ENCODE results near the gene USP35. TPM values are rescaled to one million over a fixed set of nuclear protein-coding genes. Genes with fewer than 3 reads are reported as not detected.
A peak's percentile ranks its signal among the peaks of the same experiment; 100 is the strongest.

USP35 gene
- polyA plus RNA-seq, 1 of the 3 experiments (the other 2 are of a cell fraction) = 8.4 TPM

DNA sequence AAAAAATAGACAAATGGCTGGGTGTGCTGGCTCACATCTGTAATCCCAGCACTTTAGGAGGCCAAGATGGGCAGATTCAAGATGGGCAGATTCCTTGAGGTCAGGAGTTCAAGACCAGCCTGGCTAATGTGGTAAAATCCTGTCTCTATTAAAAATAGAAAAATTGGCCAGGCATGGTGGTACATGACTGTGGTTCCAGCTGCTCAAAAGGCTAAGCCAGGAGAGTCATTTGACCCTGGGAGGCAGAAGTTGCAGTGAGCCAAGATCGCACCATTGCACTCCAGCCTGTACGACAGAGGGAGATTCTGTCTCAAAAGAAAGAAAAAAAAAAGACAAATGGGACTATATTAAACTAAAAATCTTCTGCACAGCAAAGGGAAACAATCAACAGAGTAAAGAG lies 55.4 kb downstream of the USP35 start:
- TF ChIP-seq EZH2phosphoT487 (IDR thresholded peaks at IDR 0.05; ENCODE audit: borderline replicate concordance, low read depth) = no peak
- TF ChIP-seq JUND (IDR thresholded peaks at IDR 0.05) = 0 out of 2 replicates have a peak, but pooled peaks have one; percentile 10
- H3K4me2 ChIP-seq = no peak overlapping the region; the same call in 1 of the 2 replicates

DNA sequence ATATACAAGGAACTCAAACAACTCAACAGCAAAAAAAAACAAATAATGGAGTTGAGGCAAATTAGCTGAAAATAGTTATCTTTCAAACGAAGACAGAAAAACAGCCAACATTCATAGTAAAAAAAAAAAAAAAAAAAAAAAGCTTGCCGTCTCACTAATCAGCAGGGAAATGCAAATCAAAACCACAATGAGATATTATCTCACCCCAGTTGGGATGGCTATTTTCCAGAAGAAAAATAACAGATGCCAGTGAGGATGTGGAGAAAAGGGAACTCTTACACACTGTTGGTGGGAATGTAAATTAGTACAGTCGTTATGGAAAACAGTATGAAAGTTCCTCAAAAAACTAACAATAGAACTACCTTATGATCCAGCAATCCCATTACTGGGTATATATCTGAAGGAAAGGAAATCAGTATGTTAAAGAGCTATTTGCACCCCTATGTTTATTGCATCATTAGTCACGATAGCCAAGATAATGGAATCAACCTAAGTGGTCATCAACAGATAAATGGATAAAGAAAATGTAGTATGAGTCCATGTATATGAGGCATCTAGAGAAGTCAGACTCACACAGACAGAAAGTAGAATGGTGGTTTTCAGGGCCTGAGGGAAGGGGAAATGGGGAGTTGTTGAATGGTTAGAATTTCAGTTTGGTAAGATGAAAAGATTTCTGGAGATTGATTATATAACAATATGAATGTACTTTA lies 56.0 kb downstream of the USP35 start:
- Histone ChIP-seq H3K79me2 (ENCODE audit: insufficient read depth) (no peaks in the 10 kb centered on the region), H3K9me3 (no peaks in the 10 kb centered on the region), H4K20me1 (ENCODE audit: insufficient read depth) (no peaks in the 10 kb centered on the region), H3K4me1 (ENCODE audit: control insufficient read depth in 1 of 2, insufficient read depth in 2 of 2, low read depth in 1 of 2, low read length in 1 of 2) (no peaks in the 10 kb centered on the region; a peak in 2 of 4 replicates), H2AFZ (ENCODE audit: low read depth) (no peak overlapping the region), H3K36me3 (replicated peaks in 1 of 2; ENCODE audit: control insufficient read depth in 1 of 2, insufficient read depth in 2 of 2, low read length in 1 of 2) (peaks cover 11 to 22% of the 10 kb centered on the region in 2 experiments), H3K27me3 (ENCODE audit: insufficient read depth) (no peaks in the 10 kb centered on the region), H3K9me2 (no peaks in the 10 kb centered on the region), H3F3A (replicated peaks; ENCODE audit: insufficient read depth) (peaks cover 14% of the 10 kb centered on the region), H3K4me3 (ENCODE audit: low read depth in 2 of 2, low read length in 1 of 2) (no peak overlapping the region), H3K27ac (ENCODE audit: low read depth in 2 of 2, low read length in 1 of 2) (peak overlapping the region; percentile 47 to 49; a peak in 3 of 4 replicates), H3K9ac (no peak overlapping the region), H3K4me2 (no peak overlapping the region; the same call in 1 of the 2 replicates)
- DNase-seq = peak; percentile 25
- CTCF ChIA-PET = interaction anchor here (1.3 to 1.9 kb wide), 3 partner anchors 20 to 320 kb away, joined by 3 to 4 read pairs (median 3); no protein-coding TSS in a partner anchor
- POLR2A ChIA-PET = no interaction called here
- WGBS (ENCODE audit: low lambda C conversion rate) = 15% methylated on average over 4 of the region's 4 CpGs
- TF ChIP-seq FOSL2 (IDR thresholded peaks at IDR 0.05; ENCODE audit: borderline replicate concordance, low read depth) = peak; percentile 6; the same call in 1 of the 2 replicates
- peak; percentile 80 for TF ChIP-seq GATA2 (CRISPR knock-in tag; IDR thresholded peaks at IDR 0.05)
- no peak for TF ChIP-seq ZBTB33 (IDR thresholded peaks at IDR 0.05; ENCODE audit: borderline replicate concordance, low read depth)
- no peak for TF ChIP-seq CTCF (IDR thresholded peaks at IDR 0.05)
- TF ChIP-seq GABPA (IDR thresholded peaks at IDR 0.05; ENCODE audit: low read depth) = no peak
- no peak for TF ChIP-seq MAX (IDR thresholded peaks at IDR 0.05; ENCODE audit: low read depth)
- TF ChIP-seq SIN3A (IDR thresholded peaks at IDR 0.05; ENCODE audit: borderline replicate concordance, low read depth, low read length) = no peak
- TF ChIP-seq RFX5 (IDR thresholded peaks at IDR 0.05; ENCODE audit: low read length) = no peak
- TF ChIP-seq RCOR1 (IDR thresholded peaks at IDR 0.05; ENCODE audit: low read length) = no peak
- no peak for TF ChIP-seq SMC3 (IDR thresholded peaks at IDR 0.05; ENCODE audit: low read depth, low read length)
- no peak for TF ChIP-seq FOXJ3 (CRISPR knock-in tag; IDR thresholded peaks at IDR 0.05)
- no peak for TF ChIP-seq RXRA (IDR thresholded peaks at IDR 0.05; ENCODE audit: borderline replicate concordance, low read depth)
- TF ChIP-seq YY1 (IDR thresholded peaks at IDR 0.05; ENCODE audit: low read depth) = no peak
- TF ChIP-seq TCF12 (IDR thresholded peaks at IDR 0.05) = peak; percentile 78
- TF ChIP-seq, protein P1, sequence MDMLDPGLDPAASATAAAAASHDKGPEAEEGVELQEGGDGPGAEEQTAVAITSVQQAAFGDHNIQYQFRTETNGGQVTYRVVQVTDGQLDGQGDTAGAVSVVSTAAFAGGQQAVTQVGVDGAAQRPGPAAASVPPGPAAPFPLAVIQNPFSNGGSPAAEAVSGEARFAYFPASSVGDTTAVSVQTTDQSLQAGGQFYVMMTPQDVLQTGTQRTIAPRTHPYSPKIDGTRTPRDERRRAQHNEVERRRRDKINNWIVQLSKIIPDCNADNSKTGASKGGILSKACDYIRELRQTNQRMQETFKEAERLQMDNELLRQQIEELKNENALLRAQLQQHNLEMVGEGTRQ (IDR thresholded peaks at IDR 0.05; ENCODE audit: borderline replicate concordance, low read depth, low read length) = no peak
- TF ChIP-seq ELF1 (IDR thresholded peaks at IDR 0.05) = no peak
- no peak for TF ChIP-seq IRF3 (IDR thresholded peaks at IDR 0.05; ENCODE audit: low read depth, low read length)
- peak; percentile 14; the same call in 1 of the 2 replicates for TF ChIP-seq POLR2AphosphoS5 (IDR thresholded peaks at IDR 0.05; ENCODE audit: low read depth, low read length)

More for the DNA sequence above, 55.4 kb downstream of the USP35 start:
- Histone ChIP-seq H3K4me1 (ENCODE audit: control insufficient read depth in 1 of 2, insufficient read depth in 2 of 2, low read depth in 1 of 2, low read length in 1 of 2) (no peaks in the 10 kb centered on the region; a peak in 2 of 4 replicates), H3K9me3 (no peaks in the 10 kb centered on the region), H3K27me3 (ENCODE audit: insufficient read depth) (no peaks in the 10 kb centered on the region), H3K4me3 (ENCODE audit: low read depth in 2 of 2, low read length in 1 of 2) (no peak overlapping the region), H3K79me2 (ENCODE audit: insufficient read depth) (no peaks in the 10 kb centered on the region), H4K20me1 (ENCODE audit: insufficient read depth) (no peaks in the 10 kb centered on the region), H2AFZ (ENCODE audit: low read depth) (no peak overlapping the region), H3K36me3 (replicated peaks in 1 of 2; ENCODE audit: control insufficient read depth in 1 of 2, insufficient read depth in 2 of 2, low read length in 1 of 2) (peaks cover 4 to 16% of the 10 kb centered on the region in 2 experiments), H3K9ac (no peak overlapping the region), H3K9me2 (no peaks in the 10 kb centered on the region), H3F3A (replicated peaks; ENCODE audit: insufficient read depth) (peaks cover 14% of the 10 kb centered on the region), H3K27ac (ENCODE audit: low read depth in 2 of 2, low read length in 1 of 2) (peak overlapping the region; percentile 47 to 49; a peak in 3 of 4 replicates)
- no peak for DNase-seq
- ChIA-PET POLR2A (no interaction called here), CTCF (interaction anchor here (1.3 to 1.9 kb wide), 3 partner anchors 21 to 321 kb away, joined by 3 to 4 read pairs (median 3); no protein-coding TSS in a partner anchor)
- WGBS (ENCODE audit: low lambda C conversion rate) = 44% methylated on average over 2 of the region's 2 CpGs

Measured in SK-N-SH (cell line).